K562 (cell line): ENCODE data around the gene SLC2A4. TPM values are rescaled to one million over a fixed set of nuclear protein-coding genes. Genes with fewer than 3 reads are reported as not detected.

Source experiments
- CHD4 ChIP-seq: fragments of 200-600 bp; sonication (generic); IDR thresholded peaks from 3 replicates; pipeline ENCODE4 v1.6.1; 2012; ENCODE audit warnings: low read depth, mild to moderate bottlenecking, mixed read lengths, low read length, inconsistent platforms; ENCODE audit not compliant: insufficient read depth, insufficient replicate concordance, poor library complexity, severe bottlenecking
- FOXA1 ChIP-seq: fragments of 450-650 bp; IDR thresholded peaks from 2 replicates; pipeline ENCODE4 v1.6.1; 2016; ENCODE audit warnings: mild to moderate bottlenecking, borderline replicate concordance
- FOXM1 ChIP-seq, 2 experiments: fragments of 450-650 bp in 1 of 2; sonication (generic) in 1 of 2; formaldehyde crosslinking in 1 of 2; IDR thresholded peaks; 2 replicates each; pipeline versions ENCODE4 v1.6.1 to v1.9.0; 2017 to 2022; ENCODE audit warnings: low read depth in 2 of 2, mild to moderate bottlenecking in 2 of 2, missing genetic modification reagents in 1 of 2, moderate library complexity in 1 of 2
- GATAD2B ChIP-seq: fragments of 450-650 bp; IDR thresholded peaks from 2 replicates; pipeline ENCODE4 v1.6.1; 2017; ENCODE audit warnings: mild to moderate bottlenecking, borderline replicate concordance
- HDAC2 ChIP-seq: fragments of 450-650 bp; IDR thresholded peaks from 2 replicates; pipeline ENCODE4 v1.6.1; 2016; ENCODE audit warnings: mild to moderate bottlenecking
- KAT2B ChIP-seq: IDR thresholded peaks from one replicate; pipeline ENCODE4 v1.6.1; 2012; ENCODE audit warnings: low read depth, mild to moderate bottlenecking, control low read depth, inconsistent platforms, low read length, moderate library complexity
- KAT8 ChIP-seq: fragments of 450-650 bp; IDR thresholded peaks from 2 replicates; pipeline ENCODE4 v1.6.1; 2016; ENCODE audit warnings: low read depth, mild to moderate bottlenecking
- MNT ChIP-seq, 2 experiments: fragments of 450-650 bp; conservative IDR thresholded peaks; 2 replicates each; pipeline ENCODE4 v1.6.1; 2017; ENCODE audit warnings: mild to moderate bottlenecking in 2 of 2, moderate library complexity in 2 of 2
- NCOA1 ChIP-seq: fragments of 450-650 bp; IDR thresholded peaks from 2 replicates; pipeline ENCODE4 v1.6.1; 2016; ENCODE audit warnings: low read depth
- NR3C1 ChIP-seq: sonication (generic); formaldehyde crosslinking; IDR thresholded peaks from 2 replicates; pipeline ENCODE4 v1.8.1; 2022; ENCODE audit warnings: missing genetic modification reagents
- POLR2G ChIP-seq: fragments of 200-400 bp; formaldehyde crosslinking; IDR thresholded peaks from 2 replicates; pipeline ENCODE4 v1.6.1; 2017; ENCODE audit warnings: low read depth, mild to moderate bottlenecking, antibody characterized with exemption, low read length, moderate library complexity
- RBBP5 ChIP-seq: fragments of 200-600 bp; sonication (generic); IDR thresholded peaks from 2 replicates; pipeline ENCODE4 v1.6.1; 2012; ENCODE audit warnings: borderline replicate concordance, mild to moderate bottlenecking, low read length, control low read depth, inconsistent platforms; ENCODE audit not compliant: insufficient read depth, poor library complexity, severe bottlenecking
- RBM15 ChIP-seq: fragments of 200-400 bp; formaldehyde crosslinking; IDR thresholded peaks from 2 replicates; pipeline ENCODE4 v1.6.1; 2018; ENCODE audit warnings: mild to moderate bottlenecking, low read length, moderate library complexity; ENCODE audit not compliant: insufficient read depth
- SNAPC5 ChIP-seq: fragments of 250-450 bp; sonication (Bioruptor Pico); IDR thresholded peaks from 2 replicates; pipeline ENCODE4 v1.8.0; 2021; ENCODE audit warnings: moderate library complexity, mild to moderate bottlenecking, inconsistent platforms
- TCF3 ChIP-seq: sonication (generic); formaldehyde crosslinking; IDR thresholded peaks from 2 replicates; pipeline ENCODE4 v1.4.0; 2020; ENCODE audit warnings: mild to moderate bottlenecking, missing genetic modification reagents
- THRAP3 ChIP-seq: fragments of 450-650 bp; IDR thresholded peaks from 2 replicates; pipeline ENCODE4 v1.6.1; 2016; ENCODE audit warnings: mild to moderate bottlenecking, inconsistent platforms, borderline replicate concordance
- TRIM24 ChIP-seq, 2 experiments: fragments of 450-650 bp; IDR thresholded peaks; 2 replicates each; pipeline ENCODE4 v1.6.1; 2016
- TSC22D4 ChIP-seq: fragments of 450-650 bp; IDR thresholded peaks from 2 replicates; pipeline ENCODE4 v1.6.1; 2016; ENCODE audit warnings: missing genetic modification characterization, missing biosample characterization, control low read depth
- ZBTB11 ChIP-seq, 3 experiments: fragments of 200-800 bp in 1 of 3; fragments of 250-450 bp in 1 of 3; fragments of 450-650 bp in 1 of 3; sonication (Bioruptor Pico) in 1 of 3; sonication (Bioruptor generic) in 1 of 3; formaldehyde crosslinking in 1 of 3; IDR thresholded peaks; 2 replicates each; pipeline versions ENCODE4 v1.6.1 to v1.8.0; 2016 to 2022; ENCODE audit warnings: mild to moderate bottlenecking in 2 of 3, missing genetic modification characterization in 2 of 3, missing compliant biosample characterization in 1 of 3, moderate library complexity in 1 of 3
- polyA plus RNA-seq, 8 experiments: library from polyadenylated mRNA; depleted of rRNA in 4 of 8; stranded (reverse) in 5 of 8; unstranded in 3 of 8; fragments of >200 nt; fragmentation: Nextera tagmentation in 2 of 8; fragmentation: Illumina TruSeq in 1 of 8; extraction: Ambion mirVana in 2 of 8; extraction: Trizol in 1 of 8; gene quantifications; 2 replicates each; pipeline versions ENCODE4 v1.2.1 to v1.2.3, GENCODE V29; 2011 to 2014; ENCODE audit warnings: inconsistent platforms in 1 of 8, missing spikeins in 1 of 8
- total RNA-seq, 7 experiments: library from RNA; depleted of rRNA in 6 of 7; stranded (reverse); fragments of >200 nt in 6 of 7; fragmentation: Illumina TruSeq in 2 of 7; extraction: Trizol in 2 of 7; gene quantifications; 2 replicates each; pipeline versions ENCODE4 v1.2.1 to v1.2.3, GENCODE V29; 2011 to 2021; ENCODE audit warnings: low replicate concordance in 1 of 7

SLC2A4 gene
- total and polyA plus RNA-seq, 9 of the 15 experiments (the other 6 are each of a cell fraction or from before 2014, with no cell fraction given), result 0.74 to 3.5 (median 1.6) TPM

- TF ChIP-seq MNT (conservative IDR thresholded peaks at IDR 0.05) (peak; percentile 89 to 94), SNAPC5 (CRISPR knock-in tag) (no peak), TSC22D4 (no peak), TCF3 (CRISPR knock-in tag) (no peak), RBM15 (no peak), GATAD2B (no peak), RBBP5 (peak; percentile 24), ZBTB11 (CRISPR knock-in tag; IDR thresholded peaks at IDR 0.05) (no peak), POLR2G (peak; percentile 93), TRIM24 (IDR thresholded peaks at IDR 0.05) (no peak), FOXA1 (no peak), HDAC2 (no peak), KAT2B (no peak), NR3C1 (CRISPR knock-in tag) (no peak), THRAP3 (peak; percentile 85; the same call in 1 of the 2 replicates), FOXM1 (IDR thresholded peaks at IDR 0.05; ENCODE audit: low read depth) (no peak), FOXM1 (CRISPR knock-in tag; IDR thresholded peaks at IDR 0.05; ENCODE audit: low read depth) (no peak; the same call in 1 of the 2 replicates), NCOA1 (no peak), CHD4 (no peak), KAT8 (no peak)
Measured at GRCh38 chr17:7234083-7234951, 47.2 kb upstream of the SLC2A4 start, which contains the start of gene DVL2 (continued).
